Endothelial cell of umbilical vein (primary cell): ENCODE data around the gene ZNF274. TPM values are rescaled to one million over a fixed set of nuclear protein-coding genes. Genes with fewer than 3 reads are reported as not detected.

Source experiments
- BruUV-seq: library from RNA; stranded (reverse); fragments of 400-500 nt; replicated peaks from 2 replicates; lab custom pipeline; 2021; lab: Mats Ljungman, UMichigan
- CTCF ChIA-PET: fragments of 300-600, 350-600 bp; sonication (Branson Sonifier 250); formaldehyde crosslinking; loops from one replicate; lab custom pipeline; 2021; ENCODE audit warnings: antibody characterized with exemption, inconsistent platforms; lab: Charles Lee
- POLR2A ChIA-PET: fragments of 300-600, 350-600 bp; sonication (Branson Sonifier 250); formaldehyde crosslinking; loops from one replicate; lab custom pipeline; 2021; ENCODE audit warnings: antibody characterized with exemption, inconsistent platforms; lab: Charles Lee
- DNase-seq: peaks from one replicate; pipeline ENCODE4 v3.0.0-alpha.2; 2011; ENCODE audit warnings: low read depth, low spot score
- FAIRE-seq: peaks from 2 replicates; lab custom pipeline; 2011; peaks lifted over from hg19 to GRCh38; lab: Jason Lieb, UNC
- H2AFZ ChIP-seq: 2 replicates; pipeline ENCODE4 v1.6.0; 2012; ENCODE audit warnings: low read depth, low read length, control low read depth, inconsistent platforms
- H3K27ac ChIP-seq: 2 replicates; pipeline ENCODE4 v1.5.1; 2011; ENCODE audit warnings: low read depth, mild to moderate bottlenecking, control low read depth, low read length, moderate library complexity; ENCODE audit not compliant: insufficient read depth
- H3K27me3 ChIP-seq, 2 experiments: 2 replicates each; pipeline versions ENCODE4 v1.6.0 to v1.6.1; 2011; ENCODE audit warnings: low read length in 2 of 2, mixed read lengths in 1 of 2; ENCODE audit not compliant: control insufficient read depth in 2 of 2, insufficient read depth in 2 of 2
- H3K36me3 ChIP-seq, 2 experiments: 2 replicates in 1 of 2; 3 replicates in 1 of 2; pipeline ENCODE4 v1.5.1; 2011; ENCODE audit warnings: low read length in 2 of 2, mild to moderate bottlenecking in 1 of 2, moderate library complexity in 1 of 2; ENCODE audit not compliant: control insufficient read depth in 2 of 2, insufficient read depth in 2 of 2; ENCODE audit errors: extremely low read depth in 1 of 2
- H3K4me1 ChIP-seq: 3 replicates; pipeline ENCODE4 v1.5.1; 2011; ENCODE audit warnings: mild to moderate bottlenecking, low read length; ENCODE audit not compliant: control insufficient read depth, insufficient read depth; ENCODE audit errors: extremely low read depth
- H3K4me2 ChIP-seq: 2 replicates; pipeline ENCODE4 v1.6.1; 2011; ENCODE audit warnings: low read length, control low read depth, mixed read lengths; ENCODE audit not compliant: insufficient read depth
- H3K4me3 ChIP-seq, 3 experiments: fragments of 200-600 bp in 1 of 3; sonication (generic), shearing (Covaris generic) in 1 of 3; replicated peaks in 1 of 3; 2 replicates each; pipeline ENCODE4 v1.5.1; 2011 to 2016; ENCODE audit warnings: control low read depth in 3 of 3, low read length in 3 of 3, mild to moderate bottlenecking in 2 of 3, inconsistent platforms in 1 of 3, low read depth in 1 of 3, moderate library complexity in 1 of 3; ENCODE audit not compliant: insufficient read depth in 1 of 3
- H3K79me2 ChIP-seq: 2 replicates; pipeline ENCODE4 v1.6.0; 2012; ENCODE audit warnings: low read length, inconsistent platforms; ENCODE audit not compliant: control insufficient read depth, insufficient read depth
- H3K9ac ChIP-seq: replicated peaks from 2 replicates; pipeline ENCODE3; 2011; ENCODE audit warnings: low read length, control low read depth; ENCODE audit not compliant: insufficient read depth; ENCODE audit errors: extremely low read depth
- H3K9me1 ChIP-seq: replicated peaks from 3 replicates; pipeline ENCODE4 v1.6.0; 2011; ENCODE audit warnings: mild to moderate bottlenecking, low read length; ENCODE audit not compliant: control insufficient read depth, insufficient read depth; ENCODE audit errors: extremely low read depth
- H3K9me3 ChIP-seq: replicated peaks from 2 replicates; pipeline ENCODE4 v1.5.1; 2012; ENCODE audit warnings: low read length, inconsistent platforms; ENCODE audit not compliant: control insufficient read depth, insufficient read depth
- H4K20me1 ChIP-seq: replicated peaks from 2 replicates; pipeline ENCODE3; 2011; ENCODE audit warnings: mild to moderate bottlenecking, low read length; ENCODE audit not compliant: control insufficient read depth, insufficient read depth; ENCODE audit errors: extremely low read depth
- EZH2 ChIP-seq: IDR thresholded peaks from 2 replicates; pipeline ENCODE4 v1.6.1; 2012; ENCODE audit warnings: borderline replicate concordance, low read depth, mild to moderate bottlenecking, moderate library complexity, low read length, inconsistent platforms; ENCODE audit not compliant: severe bottlenecking
- FOS ChIP-seq: IDR thresholded peaks from 2 replicates; pipeline ENCODE4 v1.6.1; 2011; ENCODE audit warnings: mild to moderate bottlenecking, low read length, moderate library complexity, borderline replicate concordance; ENCODE audit not compliant: insufficient read depth
- GATA2 ChIP-seq: IDR thresholded peaks from 2 replicates; pipeline ENCODE4 v1.7.0; 2011; ENCODE audit warnings: low read depth, mild to moderate bottlenecking, moderate library complexity, mixed read lengths, low read length; ENCODE audit not compliant: insufficient read length, insufficient read depth
- JUN ChIP-seq: IDR thresholded peaks from 2 replicates; pipeline ENCODE4 v1.6.1; 2011; ENCODE audit warnings: borderline replicate concordance, low read depth; ENCODE audit not compliant: insufficient read length, insufficient read depth
- MYC ChIP-seq: IDR thresholded peaks from one replicate; pipeline ENCODE4 v1.6.1; 2011; ENCODE audit warnings: mild to moderate bottlenecking, low read depth, low read length
- POLR2A ChIP-seq: IDR thresholded peaks from 2 replicates; pipeline ENCODE4 v1.6.1; 2012; ENCODE audit warnings: low read depth, mild to moderate bottlenecking, control low read depth, low read length
- POLR2AphosphoS5 ChIP-seq: IDR thresholded peaks from 2 replicates; pipeline ENCODE4 v1.6.1; 2012; ENCODE audit warnings: low read depth, mild to moderate bottlenecking, control low read depth, low read length, moderate library complexity; ENCODE audit not compliant: insufficient read depth
- dilution Hi-C: fragments of 300-500 bp; cut with MboI; formaldehyde crosslinking; loops from one replicate; pipeline ENCODE4 v1.15.0; 2019; ENCODE audit warnings: low sequenced_read_pairs; ENCODE audit not compliant: extremely low pct_ligation_motif_present
- intact Hi-C: fragments of 100-400 bp; cut with micrococcal nuclease; formaldehyde crosslinking; loops from one replicate; pipeline ENCODE4 v1.10.0; 2022
- polyA plus RNA-seq, 4 experiments: library from polyadenylated mRNA; depleted of rRNA in 3 of 4; stranded (reverse) in 3 of 4; unstranded in 1 of 4; fragments of >200 nt; gene quantifications; 2 replicates each; pipeline versions ENCODE4 v1.2.1 to v1.2.3, GENCODE V29; 2011 to 2012; ENCODE audit warnings: missing spikeins in 1 of 4
- total RNA-seq: library from RNA; stranded (reverse); gene quantifications from 2 replicates; pipeline ENCODE4 v1.2.3, GENCODE V29; 2021
- TF ChIP-seq, protein P1 (sequence below): IDR thresholded peaks from 2 replicates; pipeline ENCODE4 v1.6.1; 2011; ENCODE audit not compliant: insufficient read depth, insufficient read length
- TF ChIP-seq, protein P2 (sequence below), 2 donors: IDR thresholded peaks; 1 replicate in 1 of 2; 2 replicates in 1 of 2; pipeline ENCODE4 v1.5.1; 2011; ENCODE audit warnings: low read length in 2 of 2, mild to moderate bottlenecking in 2 of 2, moderate library complexity in 2 of 2, control low read depth in 1 of 2, inconsistent platforms in 1 of 2, low read depth in 1 of 2; ENCODE audit not compliant: insufficient read depth in 1 of 2; ENCODE audit errors: extremely low read depth in 1 of 2

The ZNF274 gene
- total and polyA plus RNA-seq, 2 donors (not counting 3 experiments of a cell fraction or from before 2014, with no cell fraction given) = 10.1 to 18.3 TPM

DNA sequence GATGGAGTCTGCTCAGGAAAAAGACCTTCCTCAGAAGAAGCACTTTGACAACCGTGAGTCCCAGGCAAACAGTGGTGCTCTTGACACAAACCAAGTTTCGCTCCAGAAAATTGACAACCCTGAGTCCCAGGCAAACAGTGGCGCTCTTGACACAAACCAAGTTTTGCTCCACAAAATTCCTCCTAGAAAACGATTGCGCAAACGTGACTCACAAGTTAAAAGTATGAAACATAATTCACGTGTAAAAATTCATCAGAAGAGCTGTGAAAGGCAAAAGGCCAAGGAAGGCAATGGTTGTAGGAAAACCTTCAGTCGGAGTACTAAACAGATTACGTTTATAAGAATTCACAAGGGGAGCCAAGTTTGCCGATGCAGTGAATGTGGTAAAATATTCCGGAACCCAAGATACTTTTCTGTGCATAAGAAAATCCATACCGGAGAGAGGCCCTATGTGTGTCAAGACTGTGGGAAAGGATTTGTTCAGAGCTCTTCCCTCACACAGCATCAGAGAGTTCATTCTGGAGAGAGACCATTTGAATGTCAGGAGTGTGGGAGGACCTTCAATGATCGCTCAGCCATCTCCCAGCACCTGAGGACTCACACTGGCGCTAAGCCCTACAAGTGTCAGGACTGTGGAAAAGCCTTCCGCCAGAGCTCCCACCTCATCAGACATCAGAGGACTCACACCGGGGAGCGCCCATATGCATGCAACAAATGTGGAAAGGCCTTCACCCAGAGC, 29.6 kb downstream of the ZNF274 start:
- Histone ChIP-seq H3K9me3 (peaks cover 8% of the 10 kb centered on the region), H3K4me1 (no peaks in the 10 kb centered on the region), H4K20me1 (no peaks in the 10 kb centered on the region), H2AFZ (no peak overlapping the region), H3K27ac (no peak overlapping the region), H3K79me2 (no peaks in the 10 kb centered on the region), H3K4me2 (no peak overlapping the region), H3K36me3 (peaks cover 8 to 53% of the 10 kb centered on the region in 2 experiments), H3K4me3 (no peak overlapping the region), H3K9me1 (no peaks in the 10 kb centered on the region), H3K27me3 (no peaks in the 10 kb centered on the region), H3K9ac (no peak overlapping the region)
- DNase-seq (no peak), FAIRE-seq (no peak)
- POLR2A ChIA-PET = no interaction called here
- no TSS peak for BruUV-seq
- intact Hi-C loops (no loop called here), dilution Hi-C loops (no loop called here)
- no peak for TF ChIP-seq MYC
- TF ChIP-seq, protein P1, sequence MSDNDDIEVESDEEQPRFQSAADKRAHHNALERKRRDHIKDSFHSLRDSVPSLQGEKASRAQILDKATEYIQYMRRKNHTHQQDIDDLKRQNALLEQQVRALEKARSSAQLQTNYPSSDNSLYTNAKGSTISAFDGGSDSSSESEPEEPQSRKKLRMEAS = no peak
- TF ChIP-seq FOS = no peak
- TF ChIP-seq EZH2 = no peak
- TF ChIP-seq JUN = no peak
- no peak for TF ChIP-seq POLR2AphosphoS5
- TF ChIP-seq POLR2A = no peak
- TF ChIP-seq GATA2 = no peak
- TF ChIP-seq, protein P2, sequence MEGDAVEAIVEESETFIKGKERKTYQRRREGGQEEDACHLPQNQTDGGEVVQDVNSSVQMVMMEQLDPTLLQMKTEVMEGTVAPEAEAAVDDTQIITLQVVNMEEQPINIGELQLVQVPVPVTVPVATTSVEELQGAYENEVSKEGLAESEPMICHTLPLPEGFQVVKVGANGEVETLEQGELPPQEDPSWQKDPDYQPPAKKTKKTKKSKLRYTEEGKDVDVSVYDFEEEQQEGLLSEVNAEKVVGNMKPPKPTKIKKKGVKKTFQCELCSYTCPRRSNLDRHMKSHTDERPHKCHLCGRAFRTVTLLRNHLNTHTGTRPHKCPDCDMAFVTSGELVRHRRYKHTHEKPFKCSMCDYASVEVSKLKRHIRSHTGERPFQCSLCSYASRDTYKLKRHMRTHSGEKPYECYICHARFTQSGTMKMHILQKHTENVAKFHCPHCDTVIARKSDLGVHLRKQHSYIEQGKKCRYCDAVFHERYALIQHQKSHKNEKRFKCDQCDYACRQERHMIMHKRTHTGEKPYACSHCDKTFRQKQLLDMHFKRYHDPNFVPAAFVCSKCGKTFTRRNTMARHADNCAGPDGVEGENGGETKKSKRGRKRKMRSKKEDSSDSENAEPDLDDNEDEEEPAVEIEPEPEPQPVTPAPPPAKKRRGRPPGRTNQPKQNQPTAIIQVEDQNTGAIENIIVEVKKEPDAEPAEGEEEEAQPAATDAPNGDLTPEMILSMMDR (IDR thresholded peaks at IDR 0.05; ENCODE audit: extremely low read depth in 1 of 2, insufficient read depth in 1 of 2, low read depth in 1 of 2, low read length in 2 of 2) = no peak
- CTCF ChIA-PET = no interaction called here
